GM13976 (cell line): ENCODE results near the gene RASAL3.
A peak's percentile ranks its signal among the peaks of the same experiment; 100 is the strongest.
"Not testable (repeated sequence)": the region's sequence is repeated elsewhere in the genome, so short reads cannot be mapped to it uniquely, and the experiment has no call there.

Source experiments
- DNase-seq: peaks from one replicate; pipeline ENCODE4 v3.0.0; 2012; ENCODE audit warnings: low spot score
- in situ Hi-C: fragments of 300-500 bp; cut with MboI; formaldehyde crosslinking; loops from one replicate; pipeline ENCODE4 v1.12.0; 2022; ENCODE audit warnings: low sequenced_read_pairs, mixed read lengths, inconsistent platforms; ENCODE audit not compliant: unreplicated experiment
- TF ChIP-seq, protein P1 (sequence below): IDR thresholded peaks from 2 replicates; pipeline ENCODE4 v1.5.1; 2012; ENCODE audit warnings: borderline replicate concordance, mild to moderate bottlenecking; ENCODE audit not compliant: insufficient read depth; ENCODE audit errors: extremely low read depth, missing control alignments, control extremely low read depth

Gene RASAL3

GRCh38 chr19:15487038-15487437 is 22.7 kb upstream of the RASAL3 start:
- in situ Hi-C loops: no loop called here
- no peak for DNase-seq
- TF ChIP-seq, protein P1, sequence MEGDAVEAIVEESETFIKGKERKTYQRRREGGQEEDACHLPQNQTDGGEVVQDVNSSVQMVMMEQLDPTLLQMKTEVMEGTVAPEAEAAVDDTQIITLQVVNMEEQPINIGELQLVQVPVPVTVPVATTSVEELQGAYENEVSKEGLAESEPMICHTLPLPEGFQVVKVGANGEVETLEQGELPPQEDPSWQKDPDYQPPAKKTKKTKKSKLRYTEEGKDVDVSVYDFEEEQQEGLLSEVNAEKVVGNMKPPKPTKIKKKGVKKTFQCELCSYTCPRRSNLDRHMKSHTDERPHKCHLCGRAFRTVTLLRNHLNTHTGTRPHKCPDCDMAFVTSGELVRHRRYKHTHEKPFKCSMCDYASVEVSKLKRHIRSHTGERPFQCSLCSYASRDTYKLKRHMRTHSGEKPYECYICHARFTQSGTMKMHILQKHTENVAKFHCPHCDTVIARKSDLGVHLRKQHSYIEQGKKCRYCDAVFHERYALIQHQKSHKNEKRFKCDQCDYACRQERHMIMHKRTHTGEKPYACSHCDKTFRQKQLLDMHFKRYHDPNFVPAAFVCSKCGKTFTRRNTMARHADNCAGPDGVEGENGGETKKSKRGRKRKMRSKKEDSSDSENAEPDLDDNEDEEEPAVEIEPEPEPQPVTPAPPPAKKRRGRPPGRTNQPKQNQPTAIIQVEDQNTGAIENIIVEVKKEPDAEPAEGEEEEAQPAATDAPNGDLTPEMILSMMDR: no peak

GRCh38 chr19:15485768-15486167 is 21.4 kb upstream of the RASAL3 start:
- DNase-seq, in situ Hi-C loops: not testable (repeated sequence)

GRCh38 chr19:15480996-15481395 is 16.7 kb upstream of the RASAL3 start:
- DNase-seq, in situ Hi-C loops: not testable (repeated sequence)

DNA sequence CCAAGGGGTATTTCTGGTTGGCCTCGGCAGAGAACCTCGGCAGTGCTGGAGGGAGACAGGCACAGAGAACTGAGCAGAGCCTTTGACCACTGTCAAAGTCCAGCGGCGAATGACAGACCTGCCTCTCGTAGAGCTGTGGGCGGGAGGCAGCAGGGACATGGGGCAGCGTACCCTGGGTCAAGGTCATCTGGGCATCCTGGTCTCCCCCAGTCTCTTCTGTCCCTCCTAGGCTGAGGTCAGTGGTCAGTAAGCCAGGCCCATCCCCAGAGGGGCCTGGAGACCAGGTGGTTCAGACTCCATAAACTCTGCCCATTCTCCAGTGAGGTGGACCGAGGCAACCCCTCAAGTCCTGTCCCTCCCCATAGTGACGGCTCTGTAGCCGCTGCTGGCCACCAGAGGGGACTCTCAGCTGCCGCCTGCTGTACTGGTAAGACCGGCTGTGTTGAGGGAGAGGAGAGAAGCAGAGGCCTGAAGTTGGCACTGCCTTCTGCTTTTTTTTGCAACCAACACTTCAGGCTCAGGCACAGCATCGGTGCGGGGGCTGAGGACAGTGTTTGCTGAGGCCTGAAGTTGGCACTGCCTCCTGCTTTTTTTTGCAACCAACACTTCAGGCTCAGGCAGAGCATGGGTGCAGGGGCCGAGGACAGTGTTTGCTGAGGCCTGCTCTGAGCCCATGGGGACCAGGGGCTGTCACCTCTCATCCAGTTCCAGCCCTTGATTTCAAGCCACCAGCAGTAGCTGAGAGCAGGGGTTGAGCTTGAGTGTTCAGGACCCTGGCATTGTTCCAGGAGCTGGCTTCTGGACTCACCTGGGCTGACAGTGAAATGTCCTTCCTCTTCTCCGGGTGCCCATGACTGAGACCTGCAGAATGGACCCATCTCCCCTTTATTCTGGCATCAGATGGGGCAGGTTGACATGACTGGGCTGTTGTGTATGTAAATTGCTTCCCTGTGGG is 15.3 kb upstream of the RASAL3 start, which contains the start of gene PGLYRP2:
Gene PGLYRP2, minus strand, starts transcription at position 111 of the 955 bp plus-strand sequence. CDS start 130 bp downstream, outside the sequence.
- DNase-seq: no peak
- in situ Hi-C loops: no loop called here

GRCh38 chr19:15476325-15476724 is 12.0 kb upstream of the RASAL3 start:
- TF ChIP-seq, protein P1: no peak
- DNase-seq: no peak
- in situ Hi-C loops: no loop called here

More for the DNA sequence above, 15.3 kb upstream of the RASAL3 start, which contains the start of gene PGLYRP2:
- TF ChIP-seq, protein P1: no peak

- in situ Hi-C loops: no loop called here
- TF ChIP-seq, protein P1: no peak
- peak; percentile 5 for DNase-seq
Measured at GRCh38 chr19:15475611-15476010, 11.3 kb upstream of the RASAL3 start.

GRCh38 chr19:15475169-15475568 is 10.8 kb upstream of the RASAL3 start:
- TF ChIP-seq, protein P1: no peak
- DNase-seq: no peak
- in situ Hi-C loops: no loop called here

DNA sequence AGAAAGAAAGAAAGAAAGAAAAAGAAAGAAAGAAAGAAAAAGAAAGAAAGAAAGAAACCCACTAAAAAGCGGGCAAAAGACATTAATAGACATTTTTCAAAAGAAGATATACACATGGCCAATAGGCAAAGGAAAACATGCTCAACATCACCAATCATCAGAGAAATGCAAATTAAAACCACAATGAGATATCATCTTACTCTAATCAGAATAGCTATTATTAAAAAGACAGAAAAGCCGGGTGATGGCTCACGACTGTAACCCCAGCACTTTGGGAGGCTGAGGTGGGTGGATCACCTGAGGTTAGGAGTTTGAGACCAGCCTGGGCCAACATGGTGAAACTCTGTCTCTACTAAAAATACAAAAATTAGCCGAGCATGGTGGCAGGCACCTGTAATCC is 9.5 kb upstream of the RASAL3 start:
- in situ Hi-C loops, DNase-seq: not testable (repeated sequence)
